GM23338 (cell line): ENCODE data around the gene HSH2D.

Experiments used
- CREB1 ChIP-seq: fragments of 250-450 bp; sonication (Bioruptor Pico); IDR thresholded peaks from 2 replicates; pipeline ENCODE4 v1.5.0; 2020; ENCODE audit warnings: low read depth, mild to moderate bottlenecking, moderate library complexity
- EZH2 ChIP-seq: fragments of 200-600 bp; sonication (generic); IDR thresholded peaks from one replicate; pipeline ENCODE4 v1.8.0; 2017; ENCODE audit warnings: antibody characterized with exemption, mild to moderate bottlenecking, low read depth; ENCODE audit not compliant: unreplicated experiment
- EZH2phosphoT487 ChIP-seq: fragments of 200-600 bp; sonication (generic); IDR thresholded peaks from one replicate; pipeline ENCODE4 v1.8.1; 2018; ENCODE audit warnings: antibody characterized with exemption; ENCODE audit not compliant: unreplicated experiment
- JUNB ChIP-seq: IDR thresholded peaks from one replicate; pipeline ENCODE4 v1.6.1; 2016; ENCODE audit warnings: antibody characterized with exemption; ENCODE audit not compliant: unreplicated experiment
- NANOG ChIP-seq: IDR thresholded peaks from 2 replicates; pipeline ENCODE4 v1.6.1; 2016; ENCODE audit warnings: antibody characterized with exemption, borderline replicate concordance
- POLR2AphosphoS5 ChIP-seq: IDR thresholded peaks from 2 replicates; pipeline ENCODE4 v1.6.1; 2016; ENCODE audit warnings: antibody characterized with exemption, low read depth
- STAT1 ChIP-seq: IDR thresholded peaks from one replicate; pipeline ENCODE4 v1.6.1; 2016; ENCODE audit warnings: antibody characterized with exemption; ENCODE audit not compliant: unreplicated experiment
- ZNF114 ChIP-seq: fragments of 250-450 bp; sonication (Bioruptor Pico); IDR thresholded peaks from 2 replicates; pipeline ENCODE4 v1.5.0; 2020; ENCODE audit warnings: mild to moderate bottlenecking, moderate library complexity
- ZNF331 ChIP-seq: fragments of 250-450 bp; sonication (Bioruptor Pico); IDR thresholded peaks from 2 replicates; pipeline ENCODE4 v1.5.0; 2020; ENCODE audit warnings: low read depth, mild to moderate bottlenecking, moderate library complexity
- TF ChIP-seq, protein P1 (sequence below), 2 experiments: fragments of 200-600 bp in 1 of 2; sonication (generic) in 1 of 2; conservative IDR thresholded peaks; 2 replicates each; pipeline versions ENCODE4 v1.5.1 to v1.6.1; 2016 to 2017; ENCODE audit warnings: antibody characterized with exemption in 2 of 2, low read depth in 2 of 2, mild to moderate bottlenecking in 2 of 2, moderate library complexity in 1 of 2
- TF ChIP-seq, protein P2 (sequence below): IDR thresholded peaks from one replicate; pipeline ENCODE4 v1.6.1; 2018; ENCODE audit warnings: antibody characterized with exemption; ENCODE audit not compliant: unreplicated experiment
- TF ChIP-seq, protein P3 (sequence below): IDR thresholded peaks from 2 replicates; pipeline ENCODE4 v1.6.1; 2016; ENCODE audit warnings: antibody characterized with exemption
- TF ChIP-seq, protein P4 (sequence below): fragments of 250-450 bp; sonication (Bioruptor Pico); IDR thresholded peaks from 2 replicates; pipeline ENCODE4 v1.5.0; 2020; ENCODE audit warnings: mild to moderate bottlenecking, moderate library complexity

DNA sequence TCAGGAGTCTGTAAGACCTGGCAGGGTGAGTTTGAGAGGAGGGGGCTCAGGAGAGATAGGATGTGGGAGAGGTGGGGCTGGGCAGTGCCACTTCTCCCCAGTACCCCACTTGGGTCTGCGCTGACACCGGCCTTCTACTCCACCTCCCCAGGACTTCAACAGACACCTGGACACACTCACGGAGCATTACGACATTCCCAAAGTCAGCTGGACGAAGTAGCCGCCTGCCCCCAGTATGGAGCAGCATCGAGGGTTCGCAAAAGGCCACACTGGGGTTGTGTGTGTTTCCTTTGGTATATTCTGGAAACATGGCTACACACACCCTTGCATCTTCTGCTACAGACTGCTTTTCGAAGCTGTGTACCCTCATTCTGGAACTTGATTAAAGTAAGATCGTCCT, 47.3 kb downstream of the HSH2D start:
- TF ChIP-seq, protein P1, sequence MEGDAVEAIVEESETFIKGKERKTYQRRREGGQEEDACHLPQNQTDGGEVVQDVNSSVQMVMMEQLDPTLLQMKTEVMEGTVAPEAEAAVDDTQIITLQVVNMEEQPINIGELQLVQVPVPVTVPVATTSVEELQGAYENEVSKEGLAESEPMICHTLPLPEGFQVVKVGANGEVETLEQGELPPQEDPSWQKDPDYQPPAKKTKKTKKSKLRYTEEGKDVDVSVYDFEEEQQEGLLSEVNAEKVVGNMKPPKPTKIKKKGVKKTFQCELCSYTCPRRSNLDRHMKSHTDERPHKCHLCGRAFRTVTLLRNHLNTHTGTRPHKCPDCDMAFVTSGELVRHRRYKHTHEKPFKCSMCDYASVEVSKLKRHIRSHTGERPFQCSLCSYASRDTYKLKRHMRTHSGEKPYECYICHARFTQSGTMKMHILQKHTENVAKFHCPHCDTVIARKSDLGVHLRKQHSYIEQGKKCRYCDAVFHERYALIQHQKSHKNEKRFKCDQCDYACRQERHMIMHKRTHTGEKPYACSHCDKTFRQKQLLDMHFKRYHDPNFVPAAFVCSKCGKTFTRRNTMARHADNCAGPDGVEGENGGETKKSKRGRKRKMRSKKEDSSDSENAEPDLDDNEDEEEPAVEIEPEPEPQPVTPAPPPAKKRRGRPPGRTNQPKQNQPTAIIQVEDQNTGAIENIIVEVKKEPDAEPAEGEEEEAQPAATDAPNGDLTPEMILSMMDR (conservative IDR thresholded peaks at IDR 0.05; ENCODE audit: low read depth in 2 of 2), result no peak
- no peak for TF ChIP-seq POLR2AphosphoS5
- no peak for TF ChIP-seq EZH2phosphoT487
- TF ChIP-seq EZH2, result no peak
- TF ChIP-seq, protein P2, sequence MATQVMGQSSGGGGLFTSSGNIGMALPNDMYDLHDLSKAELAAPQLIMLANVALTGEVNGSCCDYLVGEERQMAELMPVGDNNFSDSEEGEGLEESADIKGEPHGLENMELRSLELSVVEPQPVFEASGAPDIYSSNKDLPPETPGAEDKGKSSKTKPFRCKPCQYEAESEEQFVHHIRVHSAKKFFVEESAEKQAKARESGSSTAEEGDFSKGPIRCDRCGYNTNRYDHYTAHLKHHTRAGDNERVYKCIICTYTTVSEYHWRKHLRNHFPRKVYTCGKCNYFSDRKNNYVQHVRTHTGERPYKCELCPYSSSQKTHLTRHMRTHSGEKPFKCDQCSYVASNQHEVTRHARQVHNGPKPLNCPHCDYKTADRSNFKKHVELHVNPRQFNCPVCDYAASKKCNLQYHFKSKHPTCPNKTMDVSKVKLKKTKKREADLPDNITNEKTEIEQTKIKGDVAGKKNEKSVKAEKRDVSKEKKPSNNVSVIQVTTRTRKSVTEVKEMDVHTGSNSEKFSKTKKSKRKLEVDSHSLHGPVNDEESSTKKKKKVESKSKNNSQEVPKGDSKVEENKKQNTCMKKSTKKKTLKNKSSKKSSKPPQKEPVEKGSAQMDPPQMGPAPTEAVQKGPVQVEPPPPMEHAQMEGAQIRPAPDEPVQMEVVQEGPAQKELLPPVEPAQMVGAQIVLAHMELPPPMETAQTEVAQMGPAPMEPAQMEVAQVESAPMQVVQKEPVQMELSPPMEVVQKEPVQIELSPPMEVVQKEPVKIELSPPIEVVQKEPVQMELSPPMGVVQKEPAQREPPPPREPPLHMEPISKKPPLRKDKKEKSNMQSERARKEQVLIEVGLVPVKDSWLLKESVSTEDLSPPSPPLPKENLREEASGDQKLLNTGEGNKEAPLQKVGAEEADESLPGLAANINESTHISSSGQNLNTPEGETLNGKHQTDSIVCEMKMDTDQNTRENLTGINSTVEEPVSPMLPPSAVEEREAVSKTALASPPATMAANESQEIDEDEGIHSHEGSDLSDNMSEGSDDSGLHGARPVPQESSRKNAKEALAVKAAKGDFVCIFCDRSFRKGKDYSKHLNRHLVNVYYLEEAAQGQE, result no peak
- TF ChIP-seq CREB1 (CRISPR knock-in tag), result no peak
- TF ChIP-seq ZNF114 (CRISPR knock-in tag), result no peak
- TF ChIP-seq JUNB, result no peak
- TF ChIP-seq, protein P3, sequence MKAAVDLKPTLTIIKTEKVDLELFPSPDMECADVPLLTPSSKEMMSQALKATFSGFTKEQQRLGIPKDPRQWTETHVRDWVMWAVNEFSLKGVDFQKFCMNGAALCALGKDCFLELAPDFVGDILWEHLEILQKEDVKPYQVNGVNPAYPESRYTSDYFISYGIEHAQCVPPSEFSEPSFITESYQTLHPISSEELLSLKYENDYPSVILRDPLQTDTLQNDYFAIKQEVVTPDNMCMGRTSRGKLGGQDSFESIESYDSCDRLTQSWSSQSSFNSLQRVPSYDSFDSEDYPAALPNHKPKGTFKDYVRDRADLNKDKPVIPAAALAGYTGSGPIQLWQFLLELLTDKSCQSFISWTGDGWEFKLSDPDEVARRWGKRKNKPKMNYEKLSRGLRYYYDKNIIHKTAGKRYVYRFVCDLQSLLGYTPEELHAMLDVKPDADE, result no peak
- no peak for TF ChIP-seq STAT1
- no peak for TF ChIP-seq NANOG
- no peak for TF ChIP-seq ZNF331 (CRISPR knock-in tag)
- TF ChIP-seq, protein P4, sequence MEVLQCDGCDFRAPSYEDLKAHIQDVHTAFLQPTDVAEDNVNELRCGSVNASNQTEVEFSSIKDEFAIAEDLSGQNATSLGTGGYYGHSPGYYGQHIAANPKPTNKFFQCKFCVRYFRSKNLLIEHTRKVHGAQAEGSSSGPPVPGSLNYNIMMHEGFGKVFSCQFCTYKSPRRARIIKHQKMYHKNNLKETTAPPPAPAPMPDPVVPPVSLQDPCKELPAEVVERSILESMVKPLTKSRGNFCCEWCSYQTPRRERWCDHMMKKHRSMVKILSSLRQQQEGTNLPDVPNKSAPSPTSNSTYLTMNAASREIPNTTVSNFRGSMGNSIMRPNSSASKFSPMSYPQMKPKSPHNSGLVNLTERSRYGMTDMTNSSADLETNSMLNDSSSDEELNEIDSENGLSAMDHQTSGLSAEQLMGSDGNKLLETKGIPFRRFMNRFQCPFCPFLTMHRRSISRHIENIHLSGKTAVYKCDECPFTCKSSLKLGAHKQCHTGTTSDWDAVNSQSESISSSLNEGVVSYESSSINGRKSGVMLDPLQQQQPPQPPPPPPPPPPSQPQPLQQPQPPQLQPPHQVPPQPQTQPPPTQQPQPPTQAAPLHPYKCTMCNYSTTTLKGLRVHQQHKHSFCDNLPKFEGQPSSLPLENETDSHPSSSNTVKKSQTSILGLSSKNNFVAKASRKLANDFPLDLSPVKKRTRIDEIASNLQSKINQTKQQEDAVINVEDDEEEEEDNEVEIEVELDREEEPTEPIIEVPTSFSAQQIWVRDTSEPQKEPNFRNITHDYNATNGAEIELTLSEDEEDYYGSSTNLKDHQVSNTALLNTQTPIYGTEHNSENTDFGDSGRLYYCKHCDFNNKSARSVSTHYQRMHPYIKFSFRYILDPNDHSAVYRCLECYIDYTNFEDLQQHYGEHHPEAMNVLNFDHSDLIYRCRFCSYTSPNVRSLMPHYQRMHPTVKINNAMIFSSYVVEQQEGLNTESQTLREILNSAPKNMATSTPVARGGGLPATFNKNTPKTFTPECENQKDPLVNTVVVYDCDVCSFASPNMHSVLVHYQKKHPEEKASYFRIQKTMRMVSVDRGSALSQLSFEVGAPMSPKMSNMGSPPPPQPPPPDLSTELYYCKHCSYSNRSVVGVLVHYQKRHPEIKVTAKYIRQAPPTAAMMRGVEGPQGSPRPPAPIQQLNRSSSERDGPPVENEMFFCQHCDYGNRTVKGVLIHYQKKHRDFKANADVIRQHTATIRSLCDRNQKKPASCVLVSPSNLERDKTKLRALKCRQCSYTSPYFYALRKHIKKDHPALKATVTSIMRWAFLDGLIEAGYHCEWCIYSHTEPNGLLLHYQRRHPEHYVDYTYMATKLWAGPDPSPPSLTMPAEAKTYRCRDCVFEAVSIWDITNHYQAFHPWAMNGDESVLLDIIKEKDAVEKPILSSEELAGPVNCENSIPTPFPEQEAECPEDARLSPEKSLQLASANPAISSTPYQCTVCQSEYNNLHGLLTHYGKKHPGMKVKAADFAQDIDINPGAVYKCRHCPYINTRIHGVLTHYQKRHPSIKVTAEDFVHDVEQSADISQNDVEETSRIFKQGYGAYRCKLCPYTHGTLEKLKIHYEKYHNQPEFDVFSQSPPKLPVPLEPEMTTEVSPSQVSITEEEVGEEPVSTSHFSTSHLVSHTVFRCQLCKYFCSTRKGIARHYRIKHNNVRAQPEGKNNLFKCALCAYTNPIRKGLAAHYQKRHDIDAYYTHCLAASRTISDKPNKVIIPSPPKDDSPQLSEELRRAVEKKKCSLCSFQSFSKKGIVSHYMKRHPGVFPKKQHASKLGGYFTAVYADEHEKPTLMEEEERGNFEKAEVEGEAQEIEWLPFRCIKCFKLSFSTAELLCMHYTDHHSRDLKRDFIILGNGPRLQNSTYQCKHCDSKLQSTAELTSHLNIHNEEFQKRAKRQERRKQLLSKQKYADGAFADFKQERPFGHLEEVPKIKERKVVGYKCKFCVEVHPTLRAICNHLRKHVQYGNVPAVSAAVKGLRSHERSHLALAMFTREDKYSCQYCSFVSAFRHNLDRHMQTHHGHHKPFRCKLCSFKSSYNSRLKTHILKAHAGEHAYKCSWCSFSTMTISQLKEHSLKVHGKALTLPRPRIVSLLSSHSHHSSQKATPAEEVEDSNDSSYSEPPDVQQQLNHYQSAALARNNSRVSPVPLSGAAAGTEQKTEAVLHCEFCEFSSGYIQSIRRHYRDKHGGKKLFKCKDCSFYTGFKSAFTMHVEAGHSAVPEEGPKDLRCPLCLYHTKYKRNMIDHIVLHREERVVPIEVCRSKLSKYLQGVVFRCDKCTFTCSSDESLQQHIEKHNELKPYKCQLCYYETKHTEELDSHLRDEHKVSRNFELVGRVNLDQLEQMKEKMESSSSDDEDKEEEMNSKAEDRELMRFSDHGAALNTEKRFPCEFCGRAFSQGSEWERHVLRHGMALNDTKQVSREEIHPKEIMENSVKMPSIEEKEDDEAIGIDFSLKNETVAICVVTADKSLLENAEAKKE (CRISPR knock-in tag), result no peak
